GM12878 (cell line): ENCODE measurements around the gene ANKMY2. TPM values are rescaled to one million over a fixed set of nuclear protein-coding genes. Genes with fewer than 3 reads are reported as not detected.
"Not testable (repeated sequence)": the region's sequence is repeated elsewhere in the genome, so short reads cannot be mapped to it uniquely, and the experiment has no call there.

ENCODE experiments used
- ATAC-seq: fragments of 200-7000 bp; cut with Tn5 transposase; 3 replicates; pipeline ENCODE4 v1.9.1; 2020; ENCODE audit warnings: mild to moderate bottlenecking, moderate library complexity
- BruUV-seq: library from RNA; stranded (reverse); fragments of 400-500 nt; replicated peaks from 2 replicates; lab custom pipeline; 2021; lab: Mats Ljungman, UMichigan
- CTCF ChIA-PET: fragments of 300-600 bp; sonication (Branson Sonifier 250); formaldehyde crosslinking; extraction: SDS; loops from one replicate; lab custom pipeline; 2021; ENCODE audit warnings: inconsistent platforms; lab: Yijun Ruan, JAX
- POLR2A ChIA-PET: fragments of 350-600 bp; formaldehyde crosslinking; extraction: SDS; loops from one replicate; lab custom pipeline; 2021; ENCODE audit warnings: inconsistent platforms; lab: Charles Lee
- RAD21 ChIA-PET: fragments of 300-600 bp; sonication (Branson Sonifier 250); formaldehyde crosslinking; loops from one replicate; lab custom pipeline; 2023; ENCODE audit warnings: antibody characterized with exemption; ENCODE audit not compliant: unreplicated experiment; lab: Charles Lee
- SMC1A ChIA-PET: fragments of 300-600 bp; sonication (Branson Sonifier 250); formaldehyde crosslinking; loops from one replicate; lab custom pipeline; 2023; ENCODE audit not compliant: unreplicated experiment, uncharacterized antibody; lab: Charles Lee
- DNase-seq: peaks from one replicate; pipeline ENCODE4 v3.0.0-alpha.2; 2011; ENCODE audit warnings: low read depth, low spot score
- FAIRE-seq: peaks from 3 replicates; lab custom pipeline; 2011; peaks lifted over from hg19 to GRCh38; lab: Jason Lieb, UNC
- H2AFZ ChIP-seq: 2 replicates; pipeline ENCODE4 v1.6.0; 2011; ENCODE audit warnings: low read depth, low read length, control low read depth; ENCODE audit not compliant: control insufficient read depth
- H3K27ac ChIP-seq: 2 replicates; pipeline ENCODE4 v1.5.1; 2011; ENCODE audit warnings: control low read depth; ENCODE audit not compliant: control insufficient read depth, insufficient read depth
- H3K27me3 ChIP-seq, 2 experiments: replicated peaks in 1 of 2; 2 replicates each; pipeline versions ENCODE4 v1.6.0 to v1.6.1; 2011; ENCODE audit warnings: low read length in 1 of 2; ENCODE audit not compliant: control insufficient read depth in 2 of 2, insufficient read depth in 2 of 2
- H3K36me3 ChIP-seq, 2 experiments: 2 replicates each; pipeline ENCODE4 v1.5.1; 2011; ENCODE audit warnings: low read length in 1 of 2; ENCODE audit not compliant: control insufficient read depth in 2 of 2, insufficient read depth in 2 of 2
- H3K4me1 ChIP-seq: 2 replicates; pipeline ENCODE4 v1.6.1; 2011; ENCODE audit warnings: mild to moderate bottlenecking, low read length, moderate library complexity, mixed read lengths; ENCODE audit not compliant: control insufficient read depth, insufficient read depth
- H3K4me2 ChIP-seq: 2 replicates; pipeline ENCODE4 v1.6.0; 2011; ENCODE audit warnings: control low read depth; ENCODE audit not compliant: control insufficient read depth, insufficient read depth
- H3K4me3 ChIP-seq: fragments of 200-600 bp; sonication (generic); 2 replicates; pipeline ENCODE4 v1.5.1; 2016
- H3K79me2 ChIP-seq: 2 replicates; pipeline ENCODE4 v1.6.0; 2011; ENCODE audit warnings: low read length; ENCODE audit not compliant: control insufficient read depth, insufficient read depth
- H3K9ac ChIP-seq: 2 replicates; pipeline ENCODE4 v1.8.0; 2011; ENCODE audit warnings: low read length, control low read depth, mixed read lengths; ENCODE audit not compliant: control insufficient read depth, insufficient read depth
- H3K9me3 ChIP-seq: replicated peaks from 3 replicates; pipeline ENCODE4 v1.5.1; 2011; ENCODE audit warnings: mild to moderate bottlenecking, low read length; ENCODE audit not compliant: control insufficient read depth, insufficient read depth
- H4K20me1 ChIP-seq: 2 replicates; pipeline ENCODE4 v1.6.0; 2011; ENCODE audit not compliant: control insufficient read depth, insufficient read depth
- ELK1 ChIP-seq: IDR thresholded peaks from 2 replicates; pipeline ENCODE4 v1.6.1; 2012; ENCODE audit warnings: low read depth, low read length, improper control_type of control experiment
- KDM1A ChIP-seq: fragments of 200-600 bp; sonication (generic); IDR thresholded peaks from 2 replicates; pipeline ENCODE4 v1.6.1; 2016; ENCODE audit warnings: borderline replicate concordance
- PML ChIP-seq: IDR thresholded peaks from 2 replicates; pipeline ENCODE4 v1.6.1; 2012; ENCODE audit warnings: low read length, inconsistent platforms
- RELA ChIP-seq: fragments of 450-650 bp; IDR thresholded peaks from 2 replicates; pipeline ENCODE4 v1.8.0; 2014; ENCODE audit warnings: borderline replicate concordance; ENCODE audit not compliant: partially characterized antibody
- ZNF217 ChIP-seq: fragments of 450-650 bp; IDR thresholded peaks from 2 replicates; pipeline ENCODE4 v1.6.1; 2017; ENCODE audit warnings: antibody characterized with exemption, mild to moderate bottlenecking
- ZNF274 ChIP-seq: IDR thresholded peaks from one replicate; pipeline ENCODE4 v1.8.0; 2011; ENCODE audit not compliant: insufficient read length, insufficient read depth
- WGBS: methylation state at CpG from one replicate; pipeline ENCODE4 v1.1.6; 2016; ENCODE audit warnings: low lambda C conversion rate; ENCODE audit not compliant: insufficient replicate concordance, insufficient coverage; ENCODE audit errors: missing lambda C conversion rate; 5-methylcytosine and 5-hydroxymethylcytosine counted together
- in situ Hi-C: fragments of 300-500 bp; cut with MboI; formaldehyde crosslinking; loops from 9 replicates; pipeline ENCODE4 v1.14.3; 2018; ENCODE audit warnings: mixed read lengths
- intact Hi-C: fragments of 100-400 bp; cut with micrococcal nuclease; formaldehyde crosslinking; loops from one replicate; pipeline ENCODE4 v1.14.2; 2022; ENCODE audit not compliant: unreplicated experiment
- polyA plus RNA-seq, 11 experiments: library from polyadenylated mRNA; depleted of rRNA in 4 of 11; unstranded in 6 of 11; stranded (reverse) in 5 of 11; fragments of >200 nt; fragmentation: Nextera tagmentation in 4 of 11; fragmentation: Illumina TruSeq in 1 of 11; extraction: Ambion mirVana in 4 of 11; extraction: Trizol in 1 of 11; gene quantifications; 1 replicate in 1 of 11; 2 replicates in 10 of 11; pipeline versions ENCODE4 v1.2.1 to v1.2.3, GENCODE V29; 2011 to 2016; ENCODE audit warnings: inconsistent platforms in 2 of 11, missing spikeins in 2 of 11, low read depth in 1 of 11
- total RNA-seq, 4 experiments: library from RNA; depleted of rRNA in 3 of 4; stranded (reverse); fragments of >200 nt in 3 of 4; fragmentation: Illumina TruSeq in 1 of 4; extraction: Trizol in 1 of 4; gene quantifications; 2 replicates each; pipeline versions ENCODE4 v1.2.1 to v1.2.3, GENCODE V29; 2013 to 2021

Gene ANKMY2
- total and polyA plus RNA-seq, 10 of the 15 experiments (the other 5 are each of a cell fraction or from before 2014, with no cell fraction given): 0.10 to 0.48 (median 0.29) TPM

- ATAC-seq (no peak), DNase-seq (no peak), FAIRE-seq (no peak)
- ChIA-PET POLR2A (no interaction called here), RAD21 (no interaction called here), CTCF (no interaction called here), SMC1A (no interaction called here)
- H3K9ac ChIP-seq: no peak overlapping the region
- H3K27ac ChIP-seq: no peak overlapping the region
- H3K27me3 ChIP-seq: no peaks in the 10 kb centered on the region
- H2AFZ ChIP-seq: no peak overlapping the region
- H3K9me3 ChIP-seq: no peaks in the 10 kb centered on the region
- no peaks in the 10 kb centered on the region for H3K36me3 ChIP-seq
- TF ChIP-seq RELA (no peak), ZNF274 (no peak), ELK1 (no peak), PML (no peak), ZNF217 (no peak), KDM1A (no peak)
- WGBS: 68% methylated on average over 5 of the region's 5 CpGs
- H3K79me2 ChIP-seq: no peaks in the 10 kb centered on the region
- no peak overlapping the region for H3K4me2 ChIP-seq
- no peaks in the 10 kb centered on the region for H4K20me1 ChIP-seq
- intact Hi-C loops: no loop called here
- no peak overlapping the region for H3K4me3 ChIP-seq
- in situ Hi-C loops: no loop called here
- no peaks in the 10 kb centered on the region for H3K4me1 ChIP-seq
- BruUV-seq: no TSS peak
Observed at GRCh38 chr7:16660702-16661464, 15.3 kb upstream of the ANKMY2 start.

DNA sequence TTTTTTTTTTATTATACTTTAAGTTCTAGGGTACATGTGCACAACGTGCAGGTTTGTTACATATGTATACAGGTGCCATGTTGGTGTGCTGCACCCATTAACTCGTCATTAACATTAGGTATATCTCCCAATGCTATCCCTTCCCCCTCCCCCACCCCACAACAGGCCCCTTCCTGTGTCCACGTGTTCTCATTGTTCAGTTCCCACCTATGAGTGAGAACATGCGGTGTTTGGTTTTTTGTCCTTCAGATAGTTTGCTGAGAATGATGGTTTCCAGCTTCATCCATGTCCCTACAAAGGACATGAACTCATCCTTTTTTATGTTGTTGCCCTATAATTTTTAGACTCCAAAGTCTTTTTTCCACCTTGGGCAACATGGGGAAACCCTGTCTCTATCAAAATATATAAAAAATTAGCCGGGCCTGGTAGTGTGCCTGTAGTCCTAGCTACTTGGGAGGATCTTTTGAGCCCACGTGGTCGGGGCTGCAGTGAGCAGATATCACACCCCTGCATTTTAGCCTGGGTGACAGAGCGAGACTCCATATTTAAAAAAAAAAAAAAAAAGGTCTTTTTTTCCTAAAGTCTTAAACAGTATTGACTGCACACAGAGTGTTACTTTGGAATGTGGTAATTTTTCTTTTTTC is 14.4 kb upstream of the ANKMY2 start:
- DNase-seq, H2AFZ ChIP-seq, H3K4me3 ChIP-seq, ATAC-seq, H3K27me3 ChIP-seq, H4K20me1 ChIP-seq, in situ Hi-C loops, FAIRE-seq, H3K27ac ChIP-seq, SMC1A ChIA-PET, BruUV-seq, CTCF ChIA-PET, RAD21 ChIA-PET, H3K9me3 ChIP-seq, H3K79me2 ChIP-seq, POLR2A ChIA-PET, H3K4me1 ChIP-seq, H3K9ac ChIP-seq, H3K4me2 ChIP-seq, intact Hi-C loops, H3K36me3 ChIP-seq: not testable (repeated sequence)
- WGBS: 41% methylated on average over 8 of the region's 8 CpGs
